OCI-LY1 (cell line): Measurements from ENCODE around the gene DLX3.

Source experiments
- H2AFZ ChIP-seq: fragments of 200-600 bp; sonication (generic), shearing (Covaris generic); 2 replicates; pipeline ENCODE4 v1.6.0; 2014; ENCODE audit warnings: antibody characterized with exemption, mild to moderate bottlenecking, low read length
- H3F3A ChIP-seq: fragments of 200-600 bp; sonication (generic), shearing (Covaris generic); 2 replicates; pipeline ENCODE4 v1.6.0; 2014; ENCODE audit warnings: mild to moderate bottlenecking, antibody characterized with exemption, low read length, moderate library complexity; ENCODE audit not compliant: insufficient read depth
- H3K27ac ChIP-seq: fragments of 200-600 bp; sonication (generic); 2 replicates; pipeline ENCODE4 v1.5.1; 2014; ENCODE audit warnings: low read length, mixed run types, mild to moderate bottlenecking, low read depth; ENCODE audit not compliant: poor library complexity, severe bottlenecking
- H3K27me3 ChIP-seq: fragments of 200-600 bp; sonication (generic); 2 replicates; pipeline ENCODE4 v1.6.0; 2014; ENCODE audit warnings: antibody characterized with exemption, mild to moderate bottlenecking, low read length, moderate library complexity; ENCODE audit not compliant: insufficient read depth
- H3K36me3 ChIP-seq: fragments of 200-600 bp; sonication (generic); 2 replicates; pipeline ENCODE4 v1.6.1; 2014; ENCODE audit warnings: mild to moderate bottlenecking, antibody characterized with exemption, low read length, moderate library complexity, mixed read lengths; ENCODE audit not compliant: insufficient read depth
- H3K4me1 ChIP-seq: fragments of 200-600 bp; sonication (generic); 2 replicates; pipeline ENCODE4 v1.5.1; 2014; ENCODE audit warnings: mild to moderate bottlenecking, low read length, moderate library complexity; ENCODE audit not compliant: insufficient read depth, severe bottlenecking
- H3K4me2 ChIP-seq: fragments of 200-600 bp; sonication (generic), shearing (Covaris generic); 2 replicates; pipeline ENCODE4 v1.6.1; 2014; ENCODE audit warnings: low read length
- H3K4me3 ChIP-seq: fragments of 200-600 bp; sonication (generic); 2 replicates; pipeline ENCODE4 v1.5.1; 2014; ENCODE audit warnings: low read length, low read depth, mild to moderate bottlenecking, mixed read lengths; ENCODE audit not compliant: poor library complexity, severe bottlenecking
- H3K79me2 ChIP-seq: fragments of 200-600 bp; shearing (Covaris generic); 2 replicates; pipeline ENCODE4 v1.6.1; 2016; ENCODE audit warnings: mixed run types, low read length, mixed read lengths; ENCODE audit not compliant: insufficient read depth
- H3K9ac ChIP-seq: fragments of 200-600 bp; sonication (generic), shearing (Covaris generic); 2 replicates; pipeline ENCODE4 v1.6.1; 2014; ENCODE audit warnings: mild to moderate bottlenecking, low read length, mixed read lengths
- H3K9me2 ChIP-seq: fragments of 200-600 bp; sonication (generic), shearing (Covaris generic); 2 replicates; pipeline ENCODE4 v1.6.1; 2014; ENCODE audit warnings: low read depth, mild to moderate bottlenecking, low read length, mixed read lengths
- H3K9me3 ChIP-seq: fragments of 200-600 bp; shearing (Covaris generic); 2 replicates; pipeline ENCODE4 v1.6.1; 2014; ENCODE audit warnings: low read length, mixed read lengths
- H4K20me1 ChIP-seq: fragments of 200-600 bp; sonication (generic), shearing (Covaris generic); 2 replicates; pipeline ENCODE4 v1.6.0; 2016; ENCODE audit warnings: mild to moderate bottlenecking, low read length; ENCODE audit not compliant: insufficient read depth
- EZH2 ChIP-seq: fragments of 200-600 bp; sonication (generic), shearing (Covaris generic); IDR thresholded peaks from 2 replicates; pipeline ENCODE4 v1.8.0; 2017; ENCODE audit warnings: borderline replicate concordance, mixed run types, mild to moderate bottlenecking, antibody characterized with exemption, low read length, moderate library complexity, mixed read lengths
- TF ChIP-seq, protein P1 (sequence below): fragments of 200-600 bp; sonication (generic), shearing (Covaris generic); IDR thresholded peaks from 2 replicates; pipeline ENCODE4 v1.5.1; 2017; ENCODE audit warnings: mild to moderate bottlenecking, antibody characterized with exemption, low read length, moderate library complexity, mixed read lengths

The DLX3 gene

DNA sequence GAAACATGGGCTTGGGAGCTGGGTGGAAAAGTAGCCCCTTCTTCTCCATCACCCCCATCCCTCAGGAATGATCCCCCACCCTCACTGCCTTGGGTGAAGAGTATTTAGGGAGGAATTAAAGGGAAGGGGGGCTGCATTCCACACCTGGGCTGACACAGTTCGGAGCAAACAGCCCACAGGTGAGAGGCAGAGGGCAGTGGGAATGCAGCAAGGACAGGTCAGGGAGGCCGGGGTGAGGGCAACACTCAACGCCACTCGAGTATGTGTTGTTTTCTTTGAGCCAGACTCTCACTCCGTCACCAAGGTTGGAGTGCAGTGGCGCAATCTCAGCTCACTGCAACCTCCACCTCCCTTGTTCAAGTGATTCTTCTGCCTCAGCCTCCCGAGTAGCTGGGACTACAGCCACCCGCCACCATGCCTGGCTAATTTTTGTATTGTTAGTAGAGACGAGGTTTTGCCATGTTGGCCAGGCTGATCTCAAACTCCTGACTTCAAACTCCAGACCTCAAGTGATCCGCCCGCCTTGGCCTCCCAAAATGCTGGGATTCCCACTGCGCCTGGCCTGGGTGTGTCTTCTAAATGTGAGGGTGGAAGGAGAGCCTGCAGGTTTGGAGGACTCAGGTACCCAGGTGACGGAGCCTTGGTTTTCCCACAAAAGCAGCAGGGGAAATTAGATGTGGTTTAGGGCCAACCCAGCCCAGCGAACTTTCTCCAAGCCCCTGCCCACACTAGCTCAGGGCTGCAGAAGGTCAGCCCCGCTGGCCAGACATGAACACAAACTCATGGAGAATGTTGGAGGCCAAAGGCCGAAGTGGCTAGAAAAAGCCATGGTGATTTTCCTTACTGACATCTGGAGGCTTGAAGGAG, 39.7 kb upstream of the DLX3 start:
- H3K27ac ChIP-seq = no peak overlapping the region
- no peaks in the 10 kb centered on the region for H3K9me3 ChIP-seq
- H3K27me3 ChIP-seq = no peaks in the 10 kb centered on the region
- H3K9me2 ChIP-seq = no peaks in the 10 kb centered on the region
- no peak overlapping the region for H3K4me3 ChIP-seq
- H3K79me2 ChIP-seq = no peaks in the 10 kb centered on the region
- no peaks in the 10 kb centered on the region for H4K20me1 ChIP-seq
- H2AFZ ChIP-seq = no peak overlapping the region
- no peak for TF ChIP-seq EZH2
- TF ChIP-seq, protein P1, sequence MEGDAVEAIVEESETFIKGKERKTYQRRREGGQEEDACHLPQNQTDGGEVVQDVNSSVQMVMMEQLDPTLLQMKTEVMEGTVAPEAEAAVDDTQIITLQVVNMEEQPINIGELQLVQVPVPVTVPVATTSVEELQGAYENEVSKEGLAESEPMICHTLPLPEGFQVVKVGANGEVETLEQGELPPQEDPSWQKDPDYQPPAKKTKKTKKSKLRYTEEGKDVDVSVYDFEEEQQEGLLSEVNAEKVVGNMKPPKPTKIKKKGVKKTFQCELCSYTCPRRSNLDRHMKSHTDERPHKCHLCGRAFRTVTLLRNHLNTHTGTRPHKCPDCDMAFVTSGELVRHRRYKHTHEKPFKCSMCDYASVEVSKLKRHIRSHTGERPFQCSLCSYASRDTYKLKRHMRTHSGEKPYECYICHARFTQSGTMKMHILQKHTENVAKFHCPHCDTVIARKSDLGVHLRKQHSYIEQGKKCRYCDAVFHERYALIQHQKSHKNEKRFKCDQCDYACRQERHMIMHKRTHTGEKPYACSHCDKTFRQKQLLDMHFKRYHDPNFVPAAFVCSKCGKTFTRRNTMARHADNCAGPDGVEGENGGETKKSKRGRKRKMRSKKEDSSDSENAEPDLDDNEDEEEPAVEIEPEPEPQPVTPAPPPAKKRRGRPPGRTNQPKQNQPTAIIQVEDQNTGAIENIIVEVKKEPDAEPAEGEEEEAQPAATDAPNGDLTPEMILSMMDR = no peak
- no peaks in the 10 kb centered on the region for H3K36me3 ChIP-seq
- H3K9ac ChIP-seq = no peak overlapping the region
- H3K4me1 ChIP-seq = no peaks in the 10 kb centered on the region
- H3K4me2 ChIP-seq = no peak overlapping the region
- H3F3A ChIP-seq = no peaks in the 10 kb centered on the region

DNA sequence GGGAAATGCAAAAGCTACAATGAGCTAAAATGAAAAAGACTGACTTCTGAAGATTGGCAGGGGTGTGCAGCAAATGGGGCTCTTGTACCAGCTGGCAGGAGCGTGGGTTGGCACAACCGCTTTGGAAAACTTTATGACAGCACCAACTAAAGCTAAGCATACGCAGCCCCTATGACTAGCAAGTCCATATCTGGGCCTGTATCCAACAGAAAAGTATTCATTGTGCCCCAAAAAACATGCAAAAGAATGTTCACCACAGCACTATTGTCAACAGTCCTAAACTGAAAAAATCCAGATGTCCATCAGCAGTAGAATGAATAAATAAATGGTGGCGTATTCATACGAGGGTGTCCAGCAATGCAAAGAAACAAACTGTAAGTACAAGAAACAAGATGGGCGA, 38.3 kb upstream of the DLX3 start:
- TF ChIP-seq, protein P1 = no peak
- no peak for TF ChIP-seq EZH2
- Histone ChIP-seq H3K9me3 (no peaks in the 10 kb centered on the region), H3K27me3 (no peaks in the 10 kb centered on the region), H3K9me2 (no peaks in the 10 kb centered on the region), H3K9ac (no peak overlapping the region), H3K27ac (no peak overlapping the region), H3K79me2 (no peaks in the 10 kb centered on the region), H3K4me3 (no peak overlapping the region), H4K20me1 (no peaks in the 10 kb centered on the region), H2AFZ (no peak overlapping the region), H3K36me3 (no peaks in the 10 kb centered on the region), H3K4me2 (no peak overlapping the region), H3F3A (no peaks in the 10 kb centered on the region), H3K4me1 (no peaks in the 10 kb centered on the region)

DNA sequence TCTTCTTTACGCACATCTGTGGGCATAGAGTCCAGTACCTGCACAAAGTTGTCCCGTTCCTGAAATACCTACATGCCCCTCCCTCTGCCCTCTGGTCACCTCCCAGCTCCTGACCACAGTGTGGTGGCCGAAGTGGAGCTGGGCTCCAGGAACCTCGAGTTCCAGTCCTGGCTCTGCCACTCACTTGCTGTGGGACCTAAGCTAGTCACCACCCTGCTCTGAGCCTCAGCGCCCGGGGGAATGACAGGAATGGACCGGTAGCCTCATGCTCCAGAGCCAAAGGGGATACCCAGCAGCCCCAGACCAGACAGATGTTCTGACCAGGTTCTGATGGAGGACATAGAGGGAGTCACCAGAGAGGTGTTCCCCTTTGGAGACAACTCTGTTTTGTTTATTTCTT, 34.2 kb upstream of the DLX3 start:
- no peak for TF ChIP-seq EZH2
- TF ChIP-seq, protein P1 = no peak
- Histone ChIP-seq H3K4me3 (no peak overlapping the region), H3K36me3 (no peaks in the 10 kb centered on the region), H3K9ac (no peak overlapping the region), H3K9me2 (no peaks in the 10 kb centered on the region), H3K79me2 (no peaks in the 10 kb centered on the region), H3K4me1 (no peaks in the 10 kb centered on the region), H2AFZ (no peak overlapping the region), H3K27me3 (no peaks in the 10 kb centered on the region), H3F3A (peaks cover 6% of the 10 kb centered on the region), H4K20me1 (no peaks in the 10 kb centered on the region), H3K4me2 (no peak overlapping the region), H3K9me3 (0 out of 2 replicates have a peak, but pooled peaks cover 2% of the 10 kb centered on the region), H3K27ac (no peak overlapping the region)
